Measurements from ENCODE around the gene PPFIA1. TPM values are rescaled to one million over a fixed set of nuclear protein-coding genes. Genes with fewer than 3 reads are reported as not detected.
A peak's percentile ranks its signal among the peaks of the same experiment; 100 is the strongest.

PPFIA1 gene
- total RNA-seq, 1 donor, result 37.1 TPM

DNA sequence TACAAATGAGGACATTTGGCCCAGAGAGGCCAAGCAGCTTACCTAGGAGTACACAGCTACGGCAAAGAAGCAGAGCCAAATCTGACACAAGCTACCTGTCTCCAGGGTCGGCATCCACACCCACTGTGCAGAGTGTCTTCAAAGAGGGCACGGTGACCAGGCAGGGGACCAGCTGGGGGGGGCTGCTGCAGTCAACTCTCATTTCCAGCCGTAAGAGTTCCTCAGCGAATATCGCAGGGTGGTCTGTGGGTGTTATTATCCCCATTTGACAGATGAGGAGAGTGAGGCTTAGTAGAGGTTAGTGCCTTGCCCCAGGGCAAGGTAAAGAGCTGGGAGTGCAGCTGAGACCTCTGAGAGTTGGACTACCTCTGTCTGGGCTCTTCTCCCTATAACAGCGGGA, 7.1 kb upstream of the PPFIA1 start:
- DNase-seq (ENCODE audit: low read depth), result no peak
- H3K4me3 ChIP-seq (ENCODE audit: low read depth, low read length), result no peak overlapping the region
- TF ChIP-seq, protein P1, sequence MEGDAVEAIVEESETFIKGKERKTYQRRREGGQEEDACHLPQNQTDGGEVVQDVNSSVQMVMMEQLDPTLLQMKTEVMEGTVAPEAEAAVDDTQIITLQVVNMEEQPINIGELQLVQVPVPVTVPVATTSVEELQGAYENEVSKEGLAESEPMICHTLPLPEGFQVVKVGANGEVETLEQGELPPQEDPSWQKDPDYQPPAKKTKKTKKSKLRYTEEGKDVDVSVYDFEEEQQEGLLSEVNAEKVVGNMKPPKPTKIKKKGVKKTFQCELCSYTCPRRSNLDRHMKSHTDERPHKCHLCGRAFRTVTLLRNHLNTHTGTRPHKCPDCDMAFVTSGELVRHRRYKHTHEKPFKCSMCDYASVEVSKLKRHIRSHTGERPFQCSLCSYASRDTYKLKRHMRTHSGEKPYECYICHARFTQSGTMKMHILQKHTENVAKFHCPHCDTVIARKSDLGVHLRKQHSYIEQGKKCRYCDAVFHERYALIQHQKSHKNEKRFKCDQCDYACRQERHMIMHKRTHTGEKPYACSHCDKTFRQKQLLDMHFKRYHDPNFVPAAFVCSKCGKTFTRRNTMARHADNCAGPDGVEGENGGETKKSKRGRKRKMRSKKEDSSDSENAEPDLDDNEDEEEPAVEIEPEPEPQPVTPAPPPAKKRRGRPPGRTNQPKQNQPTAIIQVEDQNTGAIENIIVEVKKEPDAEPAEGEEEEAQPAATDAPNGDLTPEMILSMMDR (IDR thresholded peaks at IDR 0.05; ENCODE audit: insufficient read depth, low read length), result no peak

DNA sequence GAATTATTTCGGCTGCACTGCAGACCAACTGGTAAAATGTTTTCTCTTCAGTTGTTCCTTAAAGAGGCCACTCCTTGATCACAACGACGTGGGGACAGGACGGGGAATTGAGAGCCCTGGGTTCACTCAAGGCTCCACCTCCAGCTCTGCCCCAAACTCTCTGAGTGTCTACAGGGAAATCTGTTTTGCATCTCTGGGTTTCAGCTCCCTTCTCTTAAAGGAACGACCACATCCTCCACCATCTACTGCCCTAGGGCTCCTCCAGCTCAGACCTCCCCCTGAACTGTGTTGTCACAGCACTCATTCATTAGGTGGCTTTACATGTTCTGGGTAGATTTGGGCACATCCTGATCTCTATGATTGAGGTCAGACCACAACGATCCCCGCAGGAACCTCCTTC, 5.1 kb upstream of the PPFIA1 start:
- TF ChIP-seq, protein P1 (IDR thresholded peaks at IDR 0.05; ENCODE audit: insufficient read depth, low read length), result no peak
- DNase-seq (ENCODE audit: low read depth), result no peak
- H3K4me3 ChIP-seq (ENCODE audit: low read depth, low read length), result no peak overlapping the region

DNA sequence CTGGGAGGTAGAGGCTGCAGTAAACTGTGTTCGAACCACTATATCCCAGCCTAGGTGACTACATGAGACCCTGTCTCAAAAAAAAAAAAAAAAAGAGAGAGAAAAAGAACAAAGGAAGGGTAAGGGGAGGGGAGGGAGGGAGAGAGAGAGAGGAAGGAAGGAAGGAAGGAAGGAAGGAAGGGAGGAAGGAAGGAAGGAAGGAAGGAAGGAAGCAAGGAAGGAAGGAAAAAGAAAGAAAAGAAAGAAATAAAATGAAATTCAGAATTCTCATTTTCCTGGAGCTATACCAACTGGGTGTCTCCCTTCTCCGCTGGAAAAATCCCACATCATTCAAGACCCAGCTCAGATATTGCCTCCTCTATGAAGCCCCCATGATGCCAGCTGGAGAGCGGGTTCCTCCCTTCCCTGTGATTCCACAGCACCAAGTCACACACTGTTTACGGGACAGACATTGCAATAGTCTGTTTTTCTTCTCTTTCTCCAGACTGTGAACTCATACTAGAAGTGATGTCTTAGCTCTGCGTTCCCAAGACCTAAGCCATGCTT, 3.0 kb upstream of the PPFIA1 start:
- no peak overlapping the region for H3K4me3 ChIP-seq (ENCODE audit: low read depth, low read length)
- TF ChIP-seq, protein P1 (IDR thresholded peaks at IDR 0.05; ENCODE audit: insufficient read depth, low read length), result no peak
- DNase-seq (ENCODE audit: low read depth), result no peak

DNA sequence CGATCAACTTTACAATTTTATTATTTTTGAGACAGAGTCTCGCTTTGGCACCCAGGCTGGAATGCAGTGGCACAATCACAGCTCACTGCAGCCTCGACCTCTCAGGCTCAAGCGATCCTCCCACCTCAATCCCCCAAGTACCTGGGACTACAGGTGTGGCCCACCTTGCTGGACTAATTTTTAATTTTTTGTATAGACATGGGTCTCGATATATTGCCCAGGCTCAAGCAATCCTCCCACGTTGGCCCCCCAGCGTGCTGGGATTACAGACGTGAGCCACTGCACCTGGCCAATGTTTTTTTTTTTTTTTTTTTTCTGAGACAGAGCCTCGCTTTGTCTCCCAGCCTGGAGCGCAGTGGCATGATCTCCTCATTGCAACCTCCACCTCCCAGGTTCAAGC, 2.0 kb upstream of the PPFIA1 start:
- TF ChIP-seq, protein P1 (IDR thresholded peaks at IDR 0.05; ENCODE audit: insufficient read depth, low read length), result no peak
- DNase-seq (ENCODE audit: low read depth), result no peak

DNA sequence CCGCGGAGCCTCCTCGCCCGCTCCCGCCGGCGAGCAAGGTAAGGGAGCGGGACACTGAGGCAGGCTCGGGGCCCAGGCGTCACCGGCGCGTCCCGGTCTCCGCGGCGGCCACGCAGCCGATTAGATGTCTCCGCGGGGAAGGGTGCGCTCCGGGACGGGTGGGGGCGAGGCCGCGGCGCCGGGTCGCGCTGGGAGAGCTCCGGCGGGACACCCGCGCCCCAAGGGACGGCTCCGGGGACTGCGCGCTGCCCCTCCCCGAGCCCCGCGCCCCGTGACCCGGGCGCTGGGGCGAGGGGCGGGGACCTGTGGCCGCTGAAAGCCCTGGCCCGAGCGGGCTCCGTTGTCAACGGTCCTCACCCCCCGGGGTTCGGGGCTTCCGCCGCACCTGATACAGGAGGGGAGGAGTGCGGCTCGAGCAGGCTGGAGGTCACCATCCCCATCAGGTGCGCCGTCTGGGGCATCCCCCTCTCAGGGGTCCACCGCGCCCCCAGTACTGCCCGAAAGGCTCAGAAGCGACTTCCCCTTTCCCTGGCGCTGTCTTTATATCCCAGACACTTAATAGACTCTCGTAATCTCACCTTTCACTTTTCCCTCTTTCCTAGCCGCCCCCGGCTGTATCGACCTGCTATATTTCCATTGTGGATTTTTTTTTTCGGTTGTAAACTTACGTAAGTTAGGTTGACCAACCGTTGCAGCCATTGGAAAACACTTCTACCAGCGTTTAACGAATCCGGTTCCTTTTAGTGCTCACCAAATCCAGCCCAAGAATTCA, 573 bp downstream of the PPFIA1 start:
- H3K4me3 ChIP-seq (ENCODE audit: low read depth, low read length), result peak overlapping the region; percentile 86
- TF ChIP-seq, protein P1 (IDR thresholded peaks at IDR 0.05; ENCODE audit: insufficient read depth, low read length), result no peak
- peak; percentile 72 for DNase-seq (ENCODE audit: low read depth)

More for the DNA sequence above, 2.0 kb upstream of the PPFIA1 start:
- H3K4me3 ChIP-seq (ENCODE audit: low read depth, low read length), result no peak overlapping the region

DNA sequence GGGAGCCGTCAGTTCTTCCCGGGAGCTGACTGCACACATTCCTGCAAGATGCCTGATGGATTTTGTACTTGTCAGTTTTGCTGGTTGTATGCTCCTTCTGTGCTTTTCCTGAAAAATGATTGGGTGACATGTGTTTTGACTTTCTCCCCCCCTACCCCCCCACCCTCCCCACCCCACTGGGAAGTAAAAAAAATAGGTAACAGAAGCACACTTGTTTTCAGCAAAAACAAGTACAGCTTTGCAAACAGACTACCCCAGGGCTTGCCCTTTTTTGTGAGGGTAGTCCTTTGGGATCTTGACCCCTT, 1.1 kb downstream of the PPFIA1 start:
- TF ChIP-seq, protein P1 (IDR thresholded peaks at IDR 0.05; ENCODE audit: insufficient read depth, low read length), result no peak
- H3K4me3 ChIP-seq (ENCODE audit: low read depth, low read length), result peak overlapping the region; percentile 86
- DNase-seq (ENCODE audit: low read depth), result no peak
